ENCODE results near the gene NDUFA5.
"Not testable (repeated sequence)": the region's sequence is repeated elsewhere in the genome, so short reads cannot be mapped to it uniquely, and the experiment has no call there.

Gene NDUFA5

GRCh38 chr7:123535517-123535916 lies 22.1 kb downstream of the NDUFA5 start:
- peak overlapping the region; percentile 20 for H3K4me3 ChIP-seq (ENCODE audit: low read depth, low read length)
- TF ChIP-seq CTCF (IDR thresholded peaks at IDR 0.05; ENCODE audit: low read depth, low read length): no peak
- in situ Hi-C loops (cut with HindIII; ENCODE audit: low sequenced_read_pairs): no loop called here
- DNase-seq (ENCODE audit: low read depth, low spot score): no peak

- DNase-seq (ENCODE audit: low read depth, low spot score): peak; percentile 96
- no peak for TF ChIP-seq CTCF (IDR thresholded peaks at IDR 0.05; ENCODE audit: low read depth, low read length)
- H3K4me3 ChIP-seq (ENCODE audit: low read depth, low read length): peak within 1 kb of the TSS; percentile 75
- in situ Hi-C loops (cut with HindIII; ENCODE audit: low sequenced_read_pairs): no loop called here
These were observed 23.0 kb downstream of the NDUFA5 start, which contains the start of gene IQUB for GRCh38 chr7:123534383-123535260. Gene IQUB (minus strand): TSS chr7:123534595. CDS start chr7:123512340, 22,255 bp downstream.

- DNase-seq (ENCODE audit: low read depth, low spot score): no peak
- no peak for TF ChIP-seq CTCF (IDR thresholded peaks at IDR 0.05; ENCODE audit: low read depth, low read length)
- in situ Hi-C loops (cut with HindIII; ENCODE audit: low sequenced_read_pairs): no loop called here
- H3K4me3 ChIP-seq (ENCODE audit: low read depth, low read length): peak overlapping the region; percentile 75
These were observed 23.7 kb downstream of the NDUFA5 start for GRCh38 chr7:123533929-123534382.

- no peak overlapping the region for H3K4me3 ChIP-seq (ENCODE audit: low read depth, low read length)
- DNase-seq (ENCODE audit: low read depth, low spot score): no peak
- TF ChIP-seq CTCF (IDR thresholded peaks at IDR 0.05; ENCODE audit: low read depth, low read length): no peak
- in situ Hi-C loops (cut with HindIII; ENCODE audit: low sequenced_read_pairs): no loop called here
These were observed 24.1 kb downstream of the NDUFA5 start for GRCh38 chr7:123533553-123533917.

GRCh38 chr7:123532788-123533552 lies 24.6 kb downstream of the NDUFA5 start:
- in situ Hi-C loops (cut with HindIII; ENCODE audit: low sequenced_read_pairs); DNase-seq (ENCODE audit: low read depth, low spot score): not testable (repeated sequence)
- peak overlapping the region; percentile 42 for H3K4me3 ChIP-seq (ENCODE audit: low read depth, low read length)

GRCh38 chr7:123532343-123532742 lies 25.3 kb downstream of the NDUFA5 start:
- in situ Hi-C loops (cut with HindIII; ENCODE audit: low sequenced_read_pairs): not testable (repeated sequence)
- H3K4me3 ChIP-seq (ENCODE audit: low read depth, low read length): peak overlapping the region; percentile 42

GRCh38 chr7:123530035-123530591 lies 27.5 kb downstream of the NDUFA5 start:
- in situ Hi-C loops (cut with HindIII; ENCODE audit: low sequenced_read_pairs); H3K4me3 ChIP-seq (ENCODE audit: low read depth, low read length); DNase-seq (ENCODE audit: low read depth, low spot score): not testable (repeated sequence)

More at GRCh38 chr7:123532343-123532742, 25.3 kb downstream of the NDUFA5 start:
- not testable (repeated sequence) for DNase-seq (ENCODE audit: low read depth, low spot score)
